HG03064 (cell line): ENCODE results near the gene STAG1.
"Not testable (repeated sequence)": the region's sequence is repeated elsewhere in the genome, so short reads cannot be mapped to it uniquely, and the experiment has no call there.

ENCODE experiments used
- ATAC-seq: cut with Tn5 transposase; IDR thresholded peaks from one replicate; pipeline ENCODE4 v1.9.1; 2021; ENCODE audit warnings: low read depth; ENCODE audit not compliant: unreplicated experiment

Gene STAG1

GRCh38 chr3:136657526-136657925 is 94.7 kb downstream of the STAG1 start:
- ATAC-seq, result no peak

GRCh38 chr3:136653628-136654027 is 98.5 kb downstream of the STAG1 start:
- ATAC-seq, result no peak

GRCh38 chr3:136651581-136651980 is 100.6 kb downstream of the STAG1 start:
- ATAC-seq, result no peak

GRCh38 chr3:136650461-136650860 is 101.7 kb downstream of the STAG1 start:
- ATAC-seq, result no peak

GRCh38 chr3:136645915-136646314 is 106.3 kb downstream of the STAG1 start:
- ATAC-seq, result peak; percentile 64

GRCh38 chr3:136644212-136644611 is 108.0 kb downstream of the STAG1 start:
- no peak for ATAC-seq

GRCh38 chr3:136643380-136643779 is 108.8 kb downstream of the STAG1 start:
- ATAC-seq, result not testable (repeated sequence)

GRCh38 chr3:136642711-136643110 is 109.5 kb downstream of the STAG1 start:
- no peak for ATAC-seq

GRCh38 chr3:136639069-136639468 is 113.1 kb downstream of the STAG1 start:
- no peak for ATAC-seq

- ATAC-seq, result no peak
Measured at GRCh38 chr3:136637176-136637575, 115.0 kb downstream of the STAG1 start.

GRCh38 chr3:136634821-136635220 is 117.4 kb downstream of the STAG1 start:
- ATAC-seq, result no peak

GRCh38 chr3:136632625-136633081 is 119.5 kb downstream of the STAG1 start:
- ATAC-seq, result no peak

GRCh38 chr3:136631424-136631823 is 120.8 kb downstream of the STAG1 start:
- no peak for ATAC-seq

- ATAC-seq, result no peak
Measured at GRCh38 chr3:136630915-136631314, 121.3 kb downstream of the STAG1 start.

GRCh38 chr3:136626493-136626892 is 125.7 kb downstream of the STAG1 start:
- ATAC-seq, result no peak

GRCh38 chr3:136624894-136625815 is 127.0 kb downstream of the STAG1 start:
- ATAC-seq, result no peak

- no peak for ATAC-seq
Measured at GRCh38 chr3:136624371-136624770, 127.8 kb downstream of the STAG1 start.

GRCh38 chr3:136621628-136622027 is 130.6 kb downstream of the STAG1 start:
- ATAC-seq, result no peak

- no peak for ATAC-seq
Measured at GRCh38 chr3:136620436-136620835, 131.7 kb downstream of the STAG1 start.

- ATAC-seq, result not testable (repeated sequence)
Measured at GRCh38 chr3:136617969-136618525, 134.1 kb downstream of the STAG1 start.

GRCh38 chr3:136617198-136617597 is 135.0 kb downstream of the STAG1 start:
- ATAC-seq, result no peak

- no peak for ATAC-seq
Measured at GRCh38 chr3:136612512-136612911, 139.7 kb downstream of the STAG1 start.
